Measurements from ENCODE around the gene C1QTNF12. TPM values are rescaled to one million over a fixed set of nuclear protein-coding genes. Genes with fewer than 3 reads are reported as not detected.

Gene C1QTNF12
- total and polyA plus RNA-seq, 2 of the 8 experiments (the other 6 are each of a cell fraction or from before 2014, with no cell fraction given) = 2.1 to 3.7 TPM

DNA sequence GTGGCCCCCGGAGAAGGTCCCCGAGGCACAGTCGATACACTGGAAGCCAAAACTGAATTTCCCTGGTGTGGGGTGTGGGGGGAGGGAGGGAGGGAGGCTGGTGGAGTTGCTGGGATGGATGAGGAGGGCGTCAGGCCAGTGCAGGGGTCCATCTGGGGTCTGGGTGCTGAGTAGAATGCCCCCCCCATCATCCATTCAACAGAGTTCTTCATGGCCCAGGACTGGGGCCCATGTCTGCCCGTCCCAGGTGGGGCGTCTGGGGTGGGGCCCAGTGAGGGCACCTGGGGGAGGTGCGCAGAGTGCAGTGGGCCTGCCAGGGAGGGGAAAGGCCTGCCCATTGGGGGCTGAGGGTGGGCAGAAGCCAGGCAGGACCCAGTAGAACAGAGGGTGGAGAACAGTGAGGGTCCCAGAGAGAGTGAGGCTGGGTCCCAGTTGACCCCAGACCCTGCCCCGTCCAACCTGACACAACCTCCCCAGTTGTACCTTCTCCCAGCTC lies 42.0 kb downstream of the C1QTNF12 start (continued):
- TF ChIP-seq CHD7 (IDR thresholded peaks at IDR 0.05; ENCODE audit: insufficient replicate concordance, low read length) (no peak), TCF12 (IDR thresholded peaks at IDR 0.05; ENCODE audit: low read depth, low read length) (no peak), JUN (IDR thresholded peaks at IDR 0.05; ENCODE audit: low read depth, low read length) (no peak), CTBP2 (IDR thresholded peaks at IDR 0.05; ENCODE audit: borderline replicate concordance, insufficient read depth, insufficient read length, low read length) (no peak), HDAC6 (IDR thresholded peaks at IDR 0.05; ENCODE audit: low read depth, low read length) (no peak), ZNF274 (IDR thresholded peaks at IDR 0.05; ENCODE audit: borderline replicate concordance, extremely low read depth, low read length) (no peak), NANOG (IDR thresholded peaks at IDR 0.05; ENCODE audit: insufficient read depth, low read depth, low read length, poor library complexity, severe bottlenecking) (no peak)
